GM19351 (cell line): Measurements from ENCODE around the gene TCF7L1.
A peak's percentile ranks its signal among the peaks of the same experiment; 100 is the strongest.

Experiments used
- ATAC-seq: cut with Tn5 transposase; IDR thresholded peaks from one replicate; pipeline ENCODE4 v1.9.1; 2021; ENCODE audit warnings: mild to moderate bottlenecking, moderate library complexity; ENCODE audit not compliant: unreplicated experiment

TCF7L1 gene

DNA sequence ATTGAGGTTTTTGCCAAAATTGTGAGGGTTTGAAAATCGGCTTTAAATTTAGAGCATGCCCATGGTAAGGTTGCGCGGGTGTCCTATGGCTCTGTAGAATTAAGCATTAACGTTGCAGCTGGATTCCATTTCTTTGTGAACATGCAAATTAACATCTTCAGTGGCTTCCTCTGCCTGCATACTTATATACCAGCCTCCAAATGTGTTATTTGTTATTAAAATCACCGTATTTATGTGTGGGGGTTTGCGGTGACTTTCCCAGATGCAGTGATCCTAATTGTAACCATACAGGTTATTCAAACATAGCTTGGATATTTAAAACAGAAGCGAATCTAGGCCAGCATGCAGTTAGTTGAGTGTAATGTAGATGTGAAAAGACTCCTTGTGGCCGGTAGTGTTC, 114.4 kb downstream of the TCF7L1 start:
- ATAC-seq, result no peak

GRCh38 chr2:85248773-85249509, 115.7 kb downstream of the TCF7L1 start:
- no peak for ATAC-seq

GRCh38 chr2:85250045-85250444, 116.9 kb downstream of the TCF7L1 start:
- no peak for ATAC-seq

GRCh38 chr2:85251070-85251616, 118.0 kb downstream of the TCF7L1 start:
- no peak for ATAC-seq

- no peak for ATAC-seq
Observed at GRCh38 chr2:85253890-85254289, 120.7 kb downstream of the TCF7L1 start.

DNA sequence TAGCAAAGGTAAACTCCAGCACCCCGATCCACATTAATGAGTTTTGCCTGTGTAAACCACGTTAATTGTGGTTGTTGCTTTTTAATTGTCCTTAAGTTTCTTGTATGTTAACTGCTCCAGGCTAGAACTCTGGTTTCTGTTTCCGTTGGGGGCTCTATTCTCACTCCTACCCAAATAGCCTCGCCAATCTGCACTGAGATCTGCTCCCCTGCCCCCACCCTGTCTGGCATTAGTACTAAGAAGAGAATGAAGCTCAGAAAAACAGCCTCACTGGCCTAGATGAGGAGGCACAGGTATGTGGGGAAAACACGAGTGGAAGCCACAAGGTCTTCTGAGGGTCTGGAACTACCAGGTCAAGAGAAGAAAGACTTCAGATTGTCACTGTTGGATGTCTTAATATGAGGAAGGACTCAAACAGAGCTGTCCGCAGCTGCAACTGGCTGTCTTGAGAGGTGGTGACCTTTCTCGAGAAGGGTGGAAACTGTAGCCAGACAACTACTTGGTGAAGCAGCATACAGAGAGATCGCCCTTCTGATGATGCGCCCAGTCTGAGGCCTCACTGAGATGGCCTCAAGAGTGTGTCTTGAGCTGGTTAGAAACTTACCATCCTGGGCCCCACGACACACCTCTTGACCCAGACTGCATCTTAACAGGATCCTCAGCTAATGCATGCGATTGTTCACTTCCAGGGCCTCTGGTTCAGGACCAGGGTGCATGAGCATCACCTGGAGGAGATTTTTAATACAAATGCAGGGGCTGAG, 121.5 kb downstream of the TCF7L1 start:
- no peak for ATAC-seq

- no peak for ATAC-seq
Observed at GRCh38 chr2:85255456-85255812, 122.2 kb downstream of the TCF7L1 start.

GRCh38 chr2:85255813-85256594, 122.8 kb downstream of the TCF7L1 start:
- ATAC-seq, result no peak

DNA sequence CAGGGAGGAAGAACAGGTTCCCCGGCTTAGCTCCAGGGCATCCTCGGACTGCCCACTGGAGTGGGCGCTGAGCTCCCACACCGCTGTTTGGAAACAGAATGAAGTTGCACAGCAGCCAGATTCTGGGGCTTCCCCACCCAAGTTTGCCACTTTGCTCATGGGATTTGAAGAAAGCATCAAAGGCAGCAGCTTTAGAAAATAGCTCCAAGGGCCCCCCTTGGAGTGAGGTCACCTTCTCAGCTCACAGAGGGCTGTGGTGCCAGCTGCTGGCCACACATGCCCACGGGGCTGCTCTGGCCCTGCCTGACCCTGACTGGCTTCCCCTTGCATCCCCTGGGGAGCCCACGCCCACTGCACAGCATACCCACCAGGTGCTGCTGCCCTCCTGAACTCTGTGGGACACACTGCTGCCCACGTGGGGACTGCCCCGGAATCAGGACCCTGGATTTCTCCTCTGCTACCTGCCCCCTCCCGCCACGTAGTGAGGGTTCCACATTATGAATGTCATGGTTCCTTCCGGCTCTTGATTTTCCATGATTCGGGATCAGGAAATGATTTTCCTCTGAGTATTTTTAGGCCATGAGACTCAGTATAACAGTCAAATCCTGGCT, 124.3 kb downstream of the TCF7L1 start:
- ATAC-seq, result no peak

- no peak for ATAC-seq
Observed at GRCh38 chr2:85257970-85258605, 124.9 kb downstream of the TCF7L1 start.

GRCh38 chr2:85259101-85259590, 126.0 kb downstream of the TCF7L1 start:
- no peak for ATAC-seq

- no peak for ATAC-seq
Observed at GRCh38 chr2:85259879-85260278, 126.7 kb downstream of the TCF7L1 start.

GRCh38 chr2:85263591-85263990, 130.4 kb downstream of the TCF7L1 start:
- no peak for ATAC-seq

DNA sequence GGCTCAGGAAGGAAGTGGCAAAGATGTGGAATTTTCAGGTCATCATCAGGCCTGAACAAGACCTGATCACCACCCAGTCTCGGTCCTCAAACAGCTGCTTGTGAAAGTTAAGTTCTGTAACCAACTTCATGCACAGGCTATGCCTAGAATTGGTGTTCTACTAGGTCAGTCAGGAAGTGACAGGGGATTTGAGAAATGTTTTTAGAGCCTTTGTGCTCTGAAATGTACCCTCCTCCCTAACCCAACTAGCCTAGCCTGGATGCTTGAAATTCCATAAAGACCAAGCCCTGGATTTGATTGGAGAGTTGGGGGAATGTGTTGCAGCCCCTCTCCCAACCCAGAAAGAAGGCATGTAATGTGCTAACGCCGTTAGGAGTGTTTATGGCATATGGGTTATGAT, 131.3 kb downstream of the TCF7L1 start:
- ATAC-seq, result no peak

GRCh38 chr2:85265304-85265703, 132.1 kb downstream of the TCF7L1 start:
- ATAC-seq, result no peak

DNA sequence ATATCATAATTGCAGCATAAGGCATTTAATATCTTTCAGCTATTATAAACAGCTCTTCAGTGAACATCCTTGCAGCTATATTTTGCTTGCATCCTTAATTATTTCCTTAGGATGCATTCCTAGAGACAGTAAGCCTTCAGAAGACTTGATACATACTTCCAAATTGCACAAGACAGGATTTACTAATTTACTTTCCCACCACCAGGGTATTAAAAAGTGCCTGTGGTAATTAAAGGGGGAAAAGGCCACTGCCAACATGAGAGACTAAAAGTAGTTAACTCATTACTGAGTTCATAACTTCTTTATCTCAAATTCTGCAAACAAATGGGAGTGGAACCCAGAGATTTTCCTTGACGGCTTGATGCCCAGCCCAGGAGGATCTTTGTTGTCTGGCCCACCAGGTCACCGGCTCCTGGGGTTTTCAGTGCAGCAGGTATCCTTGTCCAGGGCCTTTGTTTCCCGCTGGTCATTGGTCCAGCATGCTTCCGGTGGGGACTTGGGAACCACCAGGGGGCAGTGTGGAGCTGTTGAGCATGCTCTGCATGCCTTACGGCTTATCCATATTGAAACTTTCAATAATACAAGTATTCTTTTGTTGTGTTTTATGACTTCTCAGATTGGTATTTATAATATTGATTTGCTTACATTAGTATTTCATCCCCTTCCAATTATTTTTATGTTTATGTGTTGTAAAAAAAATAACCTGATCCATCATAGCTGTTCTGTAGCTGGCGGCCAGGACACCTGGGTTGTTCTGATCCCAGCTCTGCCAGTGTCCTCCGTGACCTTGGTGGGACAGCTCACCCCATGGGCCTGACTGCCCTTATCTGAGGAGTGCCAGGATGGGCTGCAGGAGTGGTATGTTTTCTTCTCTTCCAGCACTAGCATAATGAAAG, 133.2 kb downstream of the TCF7L1 start:
- ATAC-seq, result peak; percentile 82

- ATAC-seq, result no peak
Observed at GRCh38 chr2:85269959-85270358, 136.8 kb downstream of the TCF7L1 start.

DNA sequence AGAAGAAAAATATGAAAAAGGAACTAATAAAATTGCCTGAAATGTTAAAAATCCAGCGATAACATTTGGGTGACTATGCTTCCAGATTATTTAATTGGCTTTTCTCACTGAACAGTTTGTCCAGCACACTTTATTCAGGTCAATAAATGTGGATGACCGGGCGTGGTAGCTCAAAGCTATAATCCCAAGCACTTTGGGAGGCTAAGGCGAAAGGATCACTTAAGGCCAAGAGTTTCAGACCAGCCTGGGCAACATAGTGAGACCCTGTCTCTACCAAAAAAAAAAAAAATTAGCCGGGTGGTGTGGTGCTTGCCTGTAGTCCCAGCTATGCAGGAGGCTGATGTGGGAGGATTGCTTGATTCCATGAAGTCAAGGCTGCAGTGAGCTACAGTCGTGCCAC, 139.2 kb downstream of the TCF7L1 start:
- no peak for ATAC-seq
